HUES6 (cell line): ENCODE results near the gene ARSB.

Source experiments
- H3K27ac ChIP-seq: 2 replicates; pipeline ENCODE4 v1.7.0; 2013; ENCODE audit warnings: low read depth, mild to moderate bottlenecking, low read length, inconsistent platforms
- H3K27me3 ChIP-seq: 2 replicates; pipeline ENCODE4 v1.6.1; 2013; ENCODE audit warnings: low read length; ENCODE audit not compliant: control insufficient read depth, insufficient read depth
- H3K36me3 ChIP-seq: 2 replicates; pipeline ENCODE4 v1.6.1; 2013; ENCODE audit warnings: low read length; ENCODE audit not compliant: control insufficient read depth, insufficient read depth
- H3K4me1 ChIP-seq: 2 replicates; pipeline ENCODE4 v1.6.1; 2013; ENCODE audit warnings: low read length; ENCODE audit not compliant: control insufficient read depth, insufficient read depth
- H3K4me3 ChIP-seq: 2 replicates; pipeline ENCODE4 v1.5.1; 2013; ENCODE audit warnings: low read depth, low read length
- H3K9ac ChIP-seq: one replicate; pipeline ENCODE4 v1.6.1; 2013; ENCODE audit warnings: mild to moderate bottlenecking, low read length
- H3K9me3 ChIP-seq: 2 replicates; pipeline ENCODE4 v1.6.1; 2013; ENCODE audit warnings: low read depth, low read length; ENCODE audit not compliant: control insufficient read depth, insufficient read depth

Gene ARSB

DNA sequence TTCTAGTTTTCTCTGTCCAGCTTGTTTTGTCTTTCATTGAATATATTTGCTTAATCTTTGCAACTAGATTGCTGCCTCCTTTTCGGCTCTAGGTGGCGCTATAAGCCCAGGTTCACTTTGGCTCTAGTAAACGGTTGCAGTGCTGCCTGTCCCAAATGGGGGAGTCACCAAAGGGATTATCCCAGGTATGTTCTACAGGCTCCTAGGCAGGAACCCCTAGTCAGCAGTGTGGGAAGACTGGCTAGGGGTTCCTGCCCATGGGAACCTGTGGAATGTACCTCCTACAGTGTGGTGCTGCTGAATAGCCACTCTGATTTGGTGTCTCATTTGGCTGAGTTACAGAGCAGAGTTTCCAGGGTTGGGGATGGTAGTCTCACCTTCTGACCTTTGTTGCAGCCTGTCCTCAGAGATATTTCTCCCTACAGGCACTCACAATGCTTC lies 85.2 kb downstream of the ARSB start:
- no peak overlapping the region for H3K9ac ChIP-seq
- H3K4me1 ChIP-seq: peaks cover 6% of the 10 kb centered on the region; the same call in 1 of the 2 replicates
- no peak overlapping the region for H3K27ac ChIP-seq
- H3K27me3 ChIP-seq: no peaks in the 10 kb centered on the region
- no peak overlapping the region for H3K4me3 ChIP-seq
- H3K36me3 ChIP-seq: no peaks in the 10 kb centered on the region
- no peaks in the 10 kb centered on the region for H3K9me3 ChIP-seq

DNA sequence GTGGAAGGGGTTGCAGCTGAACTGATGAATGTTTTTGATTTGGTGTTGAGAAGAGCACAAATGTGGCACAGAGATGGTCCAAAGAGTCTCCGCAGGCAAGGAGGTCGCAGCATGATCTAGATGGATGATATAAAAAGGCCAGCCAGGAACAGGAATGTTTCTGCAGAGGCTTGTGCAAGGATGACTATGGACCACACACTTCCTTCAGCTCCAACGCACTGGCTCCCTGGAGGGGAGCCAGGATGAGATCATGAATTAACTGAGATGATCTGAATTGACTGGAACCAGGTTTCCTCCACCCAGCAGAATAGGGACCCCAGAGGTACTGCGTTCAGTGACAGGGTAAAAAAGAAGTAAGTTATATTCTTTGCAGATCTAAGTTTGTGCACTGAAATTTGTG lies 89.0 kb downstream of the ARSB start:
- Histone ChIP-seq H3K27me3 (no peaks in the 10 kb centered on the region), H3K27ac (no peak overlapping the region), H3K4me1 (peaks cover 6% of the 10 kb centered on the region; the same call in 1 of the 2 replicates), H3K9ac (no peak overlapping the region), H3K9me3 (0 out of 2 replicates have a peak, but pooled peaks cover 2% of the 10 kb centered on the region), H3K4me3 (no peak overlapping the region), H3K36me3 (no peaks in the 10 kb centered on the region)

DNA sequence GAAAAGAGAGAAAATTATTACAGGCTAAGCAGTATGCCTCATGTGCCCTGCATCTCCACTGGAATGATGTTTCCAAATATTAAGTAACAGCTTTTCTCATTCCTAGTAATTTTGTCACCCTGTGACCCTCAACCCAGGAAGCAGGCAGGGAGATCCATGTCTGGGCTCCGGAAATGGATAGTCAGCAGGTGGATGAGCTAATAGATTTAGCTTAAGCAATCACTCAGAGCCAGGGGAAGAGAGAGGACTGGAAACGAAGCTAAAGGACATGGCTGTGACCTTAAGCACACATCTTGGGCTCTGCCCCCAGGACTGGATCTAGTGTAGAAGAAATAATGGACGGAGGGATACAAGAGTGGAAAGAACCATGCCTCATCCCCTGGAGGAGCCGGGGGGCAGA lies 89.5 kb downstream of the ARSB start:
- H3K9ac ChIP-seq: no peak overlapping the region
- H3K27me3 ChIP-seq: no peaks in the 10 kb centered on the region
- H3K27ac ChIP-seq: no peak overlapping the region
- no peaks in the 10 kb centered on the region for H3K36me3 ChIP-seq
- H3K9me3 ChIP-seq: 0 out of 2 replicates have a peak, but pooled peaks cover 2% of the 10 kb centered on the region
- no peak overlapping the region for H3K4me3 ChIP-seq
- peaks cover 6% of the 10 kb centered on the region; the same call in 1 of the 2 replicates for H3K4me1 ChIP-seq

DNA sequence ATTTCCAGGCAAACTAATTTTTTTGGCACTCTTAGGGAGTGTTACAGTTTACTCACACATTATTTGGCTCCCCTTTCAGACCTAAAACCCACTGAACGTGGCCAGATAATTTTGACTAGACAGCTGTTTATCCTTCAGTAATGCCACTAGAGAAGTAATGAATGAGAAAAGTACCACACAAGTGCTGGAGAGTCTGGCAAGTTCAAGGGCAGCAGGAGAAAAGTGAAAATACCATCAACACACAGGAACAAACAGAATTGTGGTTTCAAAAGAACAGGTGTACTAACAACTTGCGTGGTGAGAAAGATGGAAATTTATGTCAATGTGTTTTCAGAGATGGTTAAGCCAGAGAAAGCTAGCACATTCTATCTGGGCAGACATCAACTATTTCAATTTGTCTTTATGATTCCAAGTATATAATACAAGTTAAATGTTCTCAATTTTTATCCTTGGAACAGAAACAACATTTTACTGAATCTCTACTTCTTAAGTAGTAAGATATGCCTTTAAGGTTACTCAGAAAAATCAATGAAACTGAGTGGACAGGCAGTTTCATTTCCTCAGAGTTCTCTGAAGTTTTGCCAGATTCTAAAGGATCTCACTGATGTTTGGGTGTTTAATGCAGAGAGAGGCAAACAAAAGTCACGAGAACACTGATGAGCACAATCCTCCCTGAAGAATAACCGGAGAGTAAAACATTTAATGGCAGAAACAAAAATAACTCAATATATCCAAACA lies 91.0 kb downstream of the ARSB start:
- Histone ChIP-seq H3K27me3 (no peaks in the 10 kb centered on the region), H3K9me3 (0 out of 2 replicates have a peak, but pooled peaks cover 2% of the 10 kb centered on the region), H3K4me3 (no peak overlapping the region), H3K4me1 (no peaks in the 10 kb centered on the region), H3K27ac (no peak overlapping the region), H3K36me3 (no peaks in the 10 kb centered on the region), H3K9ac (no peak overlapping the region)

DNA sequence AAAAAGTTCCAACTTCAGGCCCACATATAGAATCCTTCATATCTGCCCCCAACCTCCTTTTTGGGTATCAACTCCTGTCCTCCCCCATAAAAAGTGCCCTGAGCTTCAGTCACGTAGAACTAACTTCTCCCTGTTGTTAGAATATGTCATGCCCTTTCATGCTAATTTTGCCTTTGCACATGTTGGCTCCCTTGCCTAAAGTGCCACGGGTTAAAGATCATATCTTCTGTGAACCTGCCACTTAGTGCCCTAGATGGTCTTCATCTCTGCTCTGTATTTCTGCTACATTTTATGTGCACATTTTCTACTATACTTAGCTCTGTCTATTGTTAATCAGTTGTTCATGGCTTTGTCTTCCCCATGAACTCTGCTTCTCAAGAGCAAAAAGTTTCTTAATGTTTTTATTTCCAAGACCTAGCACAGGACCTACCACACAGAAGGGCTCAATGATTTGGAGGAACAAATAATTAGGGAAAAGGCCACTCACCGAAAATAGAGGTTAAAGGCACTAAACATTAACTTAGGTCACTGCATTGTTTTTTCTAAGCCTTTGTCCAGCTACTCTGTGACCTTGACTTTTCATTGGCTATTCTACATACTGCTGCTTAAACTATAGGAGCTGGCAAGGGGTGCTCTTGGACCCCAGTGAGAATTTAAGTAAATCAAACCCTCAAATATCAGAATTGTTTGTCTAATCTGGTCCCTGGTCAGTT lies 94.3 kb downstream of the ARSB start:
- H3K9ac ChIP-seq: no peak overlapping the region
- H3K27ac ChIP-seq: no peak overlapping the region
- 0 out of 2 replicates have a peak, but pooled peaks cover 2% of the 10 kb centered on the region for H3K9me3 ChIP-seq
- no peaks in the 10 kb centered on the region for H3K36me3 ChIP-seq
- no peaks in the 10 kb centered on the region for H3K27me3 ChIP-seq
- H3K4me3 ChIP-seq: no peak overlapping the region
- no peaks in the 10 kb centered on the region for H3K4me1 ChIP-seq

DNA sequence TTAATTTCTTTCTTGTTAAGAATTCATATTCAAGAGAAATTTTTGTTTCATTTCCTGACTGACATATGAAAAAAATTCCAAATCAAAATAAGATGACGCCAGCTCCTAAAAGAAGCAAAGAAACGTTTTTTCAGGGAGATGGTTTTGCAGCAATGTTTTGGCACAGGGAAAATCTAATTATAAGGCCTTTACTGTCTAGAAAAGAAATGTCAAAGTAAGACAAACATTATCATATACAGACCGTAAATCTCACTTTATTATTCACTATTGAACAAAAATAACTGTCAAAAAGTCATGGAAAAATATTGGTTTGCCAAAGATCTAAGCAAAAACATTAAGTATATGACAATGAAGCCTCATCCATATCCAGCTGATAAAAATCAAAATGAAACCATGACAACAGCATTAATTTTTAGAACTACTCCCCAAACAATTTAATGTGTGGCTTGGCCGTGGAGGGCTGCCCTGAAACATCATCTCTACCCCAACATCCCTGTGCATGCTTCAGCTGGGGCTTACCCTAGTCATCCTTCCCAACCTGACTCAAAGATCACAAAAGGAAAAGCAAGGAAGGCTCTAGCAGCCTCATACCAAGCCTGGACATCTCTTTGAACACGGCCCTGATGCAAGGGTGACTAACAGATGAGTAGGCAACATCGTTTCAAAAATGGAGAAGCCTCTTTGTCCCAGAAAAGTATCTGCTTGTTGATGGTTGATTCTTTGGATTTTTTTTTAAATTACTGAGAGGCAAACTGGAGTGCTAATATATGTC lies 95.6 kb downstream of the ARSB start:
- Histone ChIP-seq H3K27me3 (no peaks in the 10 kb centered on the region), H3K9me3 (0 out of 2 replicates have a peak, but pooled peaks cover 2% of the 10 kb centered on the region), H3K4me3 (no peak overlapping the region), H3K9ac (no peak overlapping the region), H3K4me1 (no peaks in the 10 kb centered on the region), H3K27ac (no peak overlapping the region), H3K36me3 (no peaks in the 10 kb centered on the region)

DNA sequence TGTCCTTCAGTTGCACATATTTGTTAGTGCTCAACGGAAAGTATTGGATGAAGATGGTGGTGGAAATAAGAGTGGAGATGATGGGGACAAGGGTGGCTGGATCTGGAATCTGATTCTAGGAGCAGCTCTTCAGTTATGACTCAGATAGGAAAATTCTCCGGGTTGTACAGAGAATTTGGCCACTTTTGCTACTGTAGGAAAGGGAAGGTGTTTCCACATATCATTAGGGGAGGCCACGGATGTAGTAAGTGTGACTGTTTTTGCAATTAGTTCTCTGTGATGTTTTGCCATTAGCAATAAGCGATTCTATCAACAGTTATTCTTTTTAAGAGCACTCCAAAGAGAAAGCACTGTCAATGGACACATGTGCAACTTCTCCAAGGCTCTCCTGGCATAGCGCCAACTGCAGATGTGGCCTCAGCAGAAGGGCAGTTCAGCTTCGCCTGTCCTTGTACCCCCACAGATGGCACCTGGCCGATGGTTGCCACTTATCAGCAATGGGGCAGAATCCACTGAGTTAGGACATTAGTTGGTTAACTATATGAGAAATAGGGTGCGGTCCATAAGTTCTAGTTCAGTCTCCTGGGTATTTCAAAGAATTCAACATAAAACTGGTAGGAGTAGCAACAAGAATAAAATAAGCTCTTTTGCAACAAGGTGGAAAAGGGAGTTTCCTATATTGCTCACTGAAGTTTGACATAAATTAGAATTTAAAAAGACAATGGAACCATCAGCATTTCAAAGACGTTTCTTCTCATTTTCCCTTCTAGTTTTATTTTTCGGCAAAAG lies 96.3 kb downstream of the ARSB start:
- no peaks in the 10 kb centered on the region for H3K36me3 ChIP-seq
- H3K27ac ChIP-seq: no peak overlapping the region
- H3K9me3 ChIP-seq: 0 out of 2 replicates have a peak, but pooled peaks cover 2% of the 10 kb centered on the region
- no peak overlapping the region for H3K9ac ChIP-seq
- H3K27me3 ChIP-seq: no peaks in the 10 kb centered on the region
- no peak overlapping the region for H3K4me3 ChIP-seq
- H3K4me1 ChIP-seq: no peaks in the 10 kb centered on the region

DNA sequence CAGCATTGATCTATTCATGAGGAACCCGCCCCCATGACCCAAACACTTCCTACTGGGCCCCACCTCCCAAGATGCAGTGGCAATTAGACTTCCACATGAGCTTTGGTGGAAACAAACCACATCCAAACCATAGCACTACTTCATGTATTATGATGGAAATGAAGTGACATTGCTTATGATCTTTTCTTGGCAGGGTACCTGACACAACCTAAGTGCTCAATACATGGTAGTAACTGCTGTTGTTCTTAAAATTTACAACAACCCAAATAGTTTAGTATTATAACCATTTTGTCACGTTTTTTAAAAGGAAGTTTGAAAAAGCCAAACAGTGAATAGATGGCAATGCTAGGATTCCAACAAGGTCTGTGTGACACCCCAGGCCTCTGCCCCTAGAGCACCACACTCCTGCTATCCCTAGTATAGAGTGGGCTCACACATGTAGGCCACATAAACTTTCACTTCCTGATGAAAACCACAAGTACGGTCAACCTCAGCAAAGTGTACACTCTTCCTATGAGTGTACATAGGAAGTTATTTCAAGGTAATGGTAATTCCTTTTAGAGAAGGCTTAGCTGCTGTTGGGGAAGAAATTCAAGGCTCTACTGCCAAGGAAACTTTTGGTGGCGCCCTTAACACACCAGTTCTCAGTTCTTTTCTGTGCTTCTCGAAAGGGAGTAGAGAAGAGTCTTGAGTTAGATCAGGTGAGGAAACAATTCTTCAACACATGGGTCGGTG lies 97.6 kb downstream of the ARSB start:
- Histone ChIP-seq H3K9me3 (no peaks in the 10 kb centered on the region), H3K9ac (no peak overlapping the region), H3K4me3 (no peak overlapping the region), H3K4me1 (no peaks in the 10 kb centered on the region), H3K36me3 (no peaks in the 10 kb centered on the region), H3K27me3 (no peaks in the 10 kb centered on the region), H3K27ac (no peak overlapping the region)

DNA sequence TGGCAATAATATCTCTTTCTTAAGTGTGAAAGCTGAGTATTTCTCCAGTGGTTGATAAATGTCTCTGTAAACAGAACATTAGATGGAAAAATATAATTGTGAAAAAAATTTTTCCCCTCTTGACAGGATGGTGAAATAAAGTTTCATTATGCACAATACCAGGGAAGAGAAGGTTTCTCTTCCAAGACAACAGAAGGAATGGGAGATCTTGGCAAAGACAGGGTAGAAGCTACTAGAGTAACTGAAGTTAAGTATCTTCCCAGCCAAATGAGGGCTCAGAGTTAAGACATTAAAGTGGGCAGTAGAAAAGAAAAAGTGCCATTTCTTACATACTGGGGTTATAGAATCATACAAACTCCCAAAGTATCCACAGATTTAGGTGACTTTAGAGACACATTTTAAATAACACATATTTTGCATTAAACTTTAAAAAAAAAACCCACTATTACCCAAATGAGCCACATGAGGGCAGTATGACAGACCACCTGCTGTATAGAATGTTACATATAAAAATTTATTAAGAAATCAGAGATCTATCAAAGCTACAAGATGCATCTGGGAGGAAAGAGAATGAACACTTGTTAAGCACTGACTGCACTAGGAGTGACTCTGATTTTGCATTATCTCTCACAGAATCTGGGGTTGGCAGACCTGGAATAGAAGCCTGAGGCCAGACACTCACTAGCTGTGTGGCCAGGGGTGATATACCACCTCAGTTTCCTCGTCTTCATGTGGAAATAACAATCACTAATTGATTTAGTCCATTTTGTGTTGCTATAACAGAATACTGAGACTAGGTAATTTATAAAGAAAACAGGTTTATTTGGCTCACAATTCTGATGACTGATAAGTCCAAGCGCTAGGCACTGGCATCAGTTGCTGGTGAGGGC lies 98.5 kb downstream of the ARSB start:
- Histone ChIP-seq H3K27me3 (no peaks in the 10 kb centered on the region), H3K4me3 (no peak overlapping the region), H3K4me1 (no peaks in the 10 kb centered on the region), H3K9me3 (no peaks in the 10 kb centered on the region), H3K9ac (no peak overlapping the region), H3K36me3 (no peaks in the 10 kb centered on the region), H3K27ac (no peak overlapping the region)
